ENCODE data around the gene SHC4.

The SHC4 gene

DNA sequence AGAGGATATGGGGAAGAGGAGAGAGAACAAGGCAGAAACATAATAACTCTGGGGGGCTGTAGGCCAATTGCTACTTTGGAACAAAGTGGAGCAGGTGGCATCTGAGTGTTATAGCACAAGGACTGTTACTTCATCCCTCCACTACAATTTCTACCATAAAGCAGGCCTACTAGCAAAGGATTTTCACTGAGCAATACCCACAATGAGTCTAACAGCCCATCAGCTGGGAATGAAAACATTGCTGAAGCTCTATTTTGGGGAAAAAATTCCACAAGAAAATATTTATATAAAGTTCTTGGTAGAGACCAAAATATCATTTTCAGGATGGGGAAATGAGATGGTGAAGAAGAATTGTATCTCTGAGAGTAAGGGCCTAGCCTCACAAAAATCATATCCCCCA is 3.6 kb upstream of the SHC4 start:
- Histone ChIP-seq H3K9me3 (ENCODE audit: control insufficient read depth, low read length) (no peaks in the 10 kb centered on the region), H3K27ac (ENCODE audit: low read depth, low read length, severe bottlenecking) (no peak overlapping the region), H3K36me3 (ENCODE audit: control insufficient read depth, insufficient read depth, low read length) (no peaks in the 10 kb centered on the region), H3K4me1 (ENCODE audit: control insufficient read depth, insufficient read depth, low read length, poor library complexity, severe bottlenecking) (peaks cover 6% of the 10 kb centered on the region), H3K4me3 (ENCODE audit: extremely low read depth, insufficient read depth, low read length, poor library complexity, severe bottlenecking) (no peak overlapping the region)

DNA sequence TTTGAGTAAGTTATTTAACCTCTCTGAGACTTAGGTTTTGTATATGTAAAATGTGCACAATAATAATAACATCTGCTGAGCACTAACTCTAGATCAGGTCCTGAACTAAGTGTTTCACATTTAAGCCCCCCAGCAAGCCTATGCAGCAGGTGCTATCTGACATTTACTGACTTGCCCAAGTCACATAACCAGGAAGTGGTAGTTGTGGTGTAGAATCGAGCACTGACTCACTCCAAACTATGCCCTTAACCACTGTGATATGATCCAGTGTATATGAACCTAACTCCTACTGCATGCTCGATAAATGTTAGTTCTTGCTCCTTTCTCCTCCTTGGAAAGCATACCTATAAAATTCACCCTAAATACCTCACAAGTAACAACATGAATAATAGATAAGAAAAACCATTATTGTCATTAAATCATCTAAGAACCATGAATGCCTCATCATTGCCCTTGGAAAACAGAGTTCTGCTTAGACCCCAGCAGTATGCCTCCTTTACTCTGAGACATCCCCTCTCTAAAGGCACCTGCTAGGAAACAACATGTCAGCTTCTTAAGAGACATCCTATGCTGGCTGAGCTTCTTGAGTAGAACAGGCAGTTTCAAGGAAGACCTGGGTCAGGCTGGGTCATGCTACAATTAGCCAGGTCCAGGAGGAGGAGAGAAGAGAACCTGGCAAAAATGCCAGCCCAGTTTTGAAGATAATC is 3.0 kb upstream of the SHC4 start:
- no peaks in the 10 kb centered on the region for H3K36me3 ChIP-seq (ENCODE audit: control insufficient read depth, insufficient read depth, low read length)
- WGBS, 2 experiments (ENCODE audit: insufficient coverage in 2 of 2), result no CpG with 5 or more reads among the region's 2 CpGs
- H3K4me1 ChIP-seq (ENCODE audit: control insufficient read depth, insufficient read depth, low read length, poor library complexity, severe bottlenecking), result peaks cover 6% of the 10 kb centered on the region
- no peak overlapping the region for H3K4me3 ChIP-seq (ENCODE audit: extremely low read depth, insufficient read depth, low read length, poor library complexity, severe bottlenecking)
- H3K27ac ChIP-seq (ENCODE audit: low read depth, low read length, severe bottlenecking), result no peak overlapping the region
- H3K9me3 ChIP-seq (ENCODE audit: control insufficient read depth, low read length), result no peaks in the 10 kb centered on the region

- Histone ChIP-seq H3K9me3 (ENCODE audit: control insufficient read depth, low read length) (no peaks in the 10 kb centered on the region), H3K4me3 (ENCODE audit: extremely low read depth, insufficient read depth, low read length, poor library complexity, severe bottlenecking) (no peak overlapping the region), H3K27ac (ENCODE audit: low read depth, low read length, severe bottlenecking) (no peak overlapping the region), H3K4me1 (ENCODE audit: control insufficient read depth, insufficient read depth, low read length, poor library complexity, severe bottlenecking) (peaks cover 6% of the 10 kb centered on the region), H3K36me3 (ENCODE audit: control insufficient read depth, insufficient read depth, low read length) (no peaks in the 10 kb centered on the region)
Measured at GRCh38 chr15:48965972-48966371, 2.3 kb upstream of the SHC4 start.

DNA sequence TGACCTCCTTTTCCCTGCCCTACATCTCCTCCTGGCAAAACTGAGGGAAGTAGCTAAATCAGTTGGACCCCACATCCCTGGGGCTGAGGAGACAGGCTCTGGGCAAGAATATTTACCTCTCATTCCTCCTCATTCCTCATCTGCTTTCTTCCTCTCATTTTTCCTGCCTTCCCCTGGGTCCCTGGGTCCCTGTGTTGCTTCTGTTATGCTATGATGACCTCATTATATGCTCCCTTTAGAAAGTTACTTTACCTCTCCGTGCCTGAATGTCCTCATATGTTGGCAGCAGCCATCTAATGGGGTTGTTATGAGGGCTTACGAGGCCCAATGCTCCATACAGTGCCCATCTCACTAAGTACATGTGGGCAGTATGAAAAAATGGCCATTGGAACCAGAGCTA is 1.2 kb upstream of the SHC4 start:
- 80 to 100% methylated on average over 1 of the region's 2 CpGs for WGBS, 2 experiments (ENCODE audit: insufficient coverage in 2 of 2)
- no peak overlapping the region for H3K4me3 ChIP-seq (ENCODE audit: extremely low read depth, insufficient read depth, low read length, poor library complexity, severe bottlenecking)

GRCh38 chr15:48962662-48963523 is 826 bp downstream of the SHC4 start:
- Histone ChIP-seq H3K4me1 (ENCODE audit: control insufficient read depth, insufficient read depth, low read length, poor library complexity, severe bottlenecking) (peaks cover 6% of the 10 kb centered on the region), H3K9me3 (ENCODE audit: control insufficient read depth, low read length) (no peaks in the 10 kb centered on the region), H3K4me3 (ENCODE audit: extremely low read depth, insufficient read depth, low read length, poor library complexity, severe bottlenecking) (peak overlapping the region; percentile 51), H3K27ac (ENCODE audit: low read depth, low read length, severe bottlenecking) (no peak overlapping the region), H3K36me3 (ENCODE audit: control insufficient read depth, insufficient read depth, low read length) (no peaks in the 10 kb centered on the region)
- WGBS, 2 experiments (ENCODE audit: insufficient coverage in 2 of 2), result 8% methylated on average over 48 to 51 of the region's 54 CpGs

More for the DNA sequence above, 1.2 kb upstream of the SHC4 start:
- H3K4me1 ChIP-seq (ENCODE audit: control insufficient read depth, insufficient read depth, low read length, poor library complexity, severe bottlenecking), result peaks cover 6% of the 10 kb centered on the region
- no peaks in the 10 kb centered on the region for H3K9me3 ChIP-seq (ENCODE audit: control insufficient read depth, low read length)
- H3K36me3 ChIP-seq (ENCODE audit: control insufficient read depth, insufficient read depth, low read length), result no peaks in the 10 kb centered on the region
- no peak overlapping the region for H3K27ac ChIP-seq (ENCODE audit: low read depth, low read length, severe bottlenecking)

DNA sequence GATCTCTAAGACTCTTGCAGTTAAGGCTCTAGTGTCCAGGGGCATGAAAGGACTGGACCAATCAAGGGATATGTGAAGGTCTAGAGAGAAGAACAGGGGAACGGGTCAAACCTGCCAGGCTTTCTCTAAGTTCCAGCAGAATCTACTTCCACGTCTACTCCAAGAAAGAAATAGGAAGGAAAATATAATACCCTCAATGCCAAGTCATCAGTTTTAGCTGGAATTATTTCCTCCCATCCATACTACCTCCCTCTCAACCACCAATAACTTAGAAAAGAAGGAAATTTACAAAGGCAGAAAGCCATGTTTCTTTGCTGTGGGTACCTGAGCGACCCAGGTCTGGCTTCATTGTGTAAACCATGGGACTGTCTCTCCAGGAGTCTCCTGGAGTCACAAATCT is 7.8 kb downstream of the SHC4 start:
- WGBS, 2 experiments (ENCODE audit: insufficient coverage in 2 of 2), result 89 to 100% methylated on average over 1 to 2 of the region's 3 CpGs
- Histone ChIP-seq H3K4me3 (ENCODE audit: extremely low read depth, insufficient read depth, low read length, poor library complexity, severe bottlenecking) (no peak overlapping the region), H3K36me3 (ENCODE audit: control insufficient read depth, insufficient read depth, low read length) (no peaks in the 10 kb centered on the region), H3K9me3 (ENCODE audit: control insufficient read depth, low read length) (no peaks in the 10 kb centered on the region), H3K4me1 (ENCODE audit: control insufficient read depth, insufficient read depth, low read length, poor library complexity, severe bottlenecking) (peaks cover 5% of the 10 kb centered on the region), H3K27ac (ENCODE audit: low read depth, low read length, severe bottlenecking) (no peak overlapping the region)

- Histone ChIP-seq H3K27ac (ENCODE audit: low read depth, low read length, severe bottlenecking) (no peak overlapping the region), H3K9me3 (ENCODE audit: control insufficient read depth, low read length) (no peaks in the 10 kb centered on the region), H3K4me1 (ENCODE audit: control insufficient read depth, insufficient read depth, low read length, poor library complexity, severe bottlenecking) (peaks cover 5% of the 10 kb centered on the region), H3K4me3 (ENCODE audit: extremely low read depth, insufficient read depth, low read length, poor library complexity, severe bottlenecking) (no peak overlapping the region), H3K36me3 (ENCODE audit: control insufficient read depth, insufficient read depth, low read length) (no peaks in the 10 kb centered on the region)
- WGBS, 2 experiments (ENCODE audit: insufficient coverage in 2 of 2), result 97 to 100% methylated on average over 3 to 4 of the region's 4 CpGs
Measured at GRCh38 chr15:48955370-48955769, 8.3 kb downstream of the SHC4 start.

DNA sequence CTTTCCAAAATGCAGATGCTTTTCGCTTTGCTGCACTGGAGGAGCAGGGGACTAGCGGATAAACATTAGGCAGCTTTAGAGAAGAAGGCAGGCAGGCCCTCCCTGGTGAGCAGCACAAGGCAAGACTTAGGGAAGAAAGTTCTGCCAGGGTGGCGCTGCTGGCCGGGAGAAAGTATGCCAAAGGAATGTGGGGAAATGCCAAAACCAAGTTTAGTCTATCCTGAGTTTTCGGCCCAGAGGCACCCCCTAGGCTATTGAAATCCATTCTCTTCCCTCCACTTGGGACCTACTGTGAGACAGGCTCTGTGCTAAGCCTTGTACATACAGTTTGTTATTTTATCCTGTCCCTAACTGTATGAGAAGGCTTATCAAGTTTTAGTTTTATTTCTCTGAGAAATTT is 9.2 kb downstream of the SHC4 start:
- Histone ChIP-seq H3K4me1 (ENCODE audit: control insufficient read depth, insufficient read depth, low read length, poor library complexity, severe bottlenecking) (peaks cover 5% of the 10 kb centered on the region), H3K4me3 (ENCODE audit: extremely low read depth, insufficient read depth, low read length, poor library complexity, severe bottlenecking) (no peak overlapping the region), H3K27ac (ENCODE audit: low read depth, low read length, severe bottlenecking) (no peak overlapping the region), H3K36me3 (ENCODE audit: control insufficient read depth, insufficient read depth, low read length) (no peaks in the 10 kb centered on the region), H3K9me3 (ENCODE audit: control insufficient read depth, low read length) (no peaks in the 10 kb centered on the region)
- 75 to 83% methylated on average over 2 to 4 of the region's 5 CpGs for WGBS, 2 experiments (ENCODE audit: insufficient coverage in 2 of 2)

DNA sequence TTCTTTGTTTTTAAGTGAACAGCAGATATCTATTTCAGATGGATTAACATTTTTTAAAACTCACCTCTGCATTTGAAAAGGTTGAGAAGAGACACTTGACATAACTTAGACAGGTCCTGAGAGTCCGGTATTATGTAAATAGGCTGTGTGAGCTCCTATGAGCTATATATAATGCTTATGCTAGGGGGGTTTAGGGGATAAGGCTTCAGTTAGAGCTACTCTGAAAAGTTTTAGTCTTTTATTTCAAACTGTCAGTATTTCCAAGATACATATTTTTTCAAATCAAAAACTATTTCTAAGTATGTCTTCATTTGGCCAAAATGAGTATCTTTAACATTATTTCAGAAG is 16.9 kb downstream of the SHC4 start:
- no peak overlapping the region for H3K4me3 ChIP-seq (ENCODE audit: extremely low read depth, insufficient read depth, low read length, poor library complexity, severe bottlenecking)
- no peaks in the 10 kb centered on the region for H3K36me3 ChIP-seq (ENCODE audit: control insufficient read depth, insufficient read depth, low read length)
- no peak overlapping the region for H3K27ac ChIP-seq (ENCODE audit: low read depth, low read length, severe bottlenecking)
- WGBS, 2 experiments (ENCODE audit: insufficient coverage in 2 of 2), result no CpG with 5 or more reads among the region's 1 CpG
- H3K9me3 ChIP-seq (ENCODE audit: control insufficient read depth, low read length), result no peaks in the 10 kb centered on the region
- H3K4me1 ChIP-seq (ENCODE audit: control insufficient read depth, insufficient read depth, low read length, poor library complexity, severe bottlenecking), result peaks cover 10% of the 10 kb centered on the region

DNA sequence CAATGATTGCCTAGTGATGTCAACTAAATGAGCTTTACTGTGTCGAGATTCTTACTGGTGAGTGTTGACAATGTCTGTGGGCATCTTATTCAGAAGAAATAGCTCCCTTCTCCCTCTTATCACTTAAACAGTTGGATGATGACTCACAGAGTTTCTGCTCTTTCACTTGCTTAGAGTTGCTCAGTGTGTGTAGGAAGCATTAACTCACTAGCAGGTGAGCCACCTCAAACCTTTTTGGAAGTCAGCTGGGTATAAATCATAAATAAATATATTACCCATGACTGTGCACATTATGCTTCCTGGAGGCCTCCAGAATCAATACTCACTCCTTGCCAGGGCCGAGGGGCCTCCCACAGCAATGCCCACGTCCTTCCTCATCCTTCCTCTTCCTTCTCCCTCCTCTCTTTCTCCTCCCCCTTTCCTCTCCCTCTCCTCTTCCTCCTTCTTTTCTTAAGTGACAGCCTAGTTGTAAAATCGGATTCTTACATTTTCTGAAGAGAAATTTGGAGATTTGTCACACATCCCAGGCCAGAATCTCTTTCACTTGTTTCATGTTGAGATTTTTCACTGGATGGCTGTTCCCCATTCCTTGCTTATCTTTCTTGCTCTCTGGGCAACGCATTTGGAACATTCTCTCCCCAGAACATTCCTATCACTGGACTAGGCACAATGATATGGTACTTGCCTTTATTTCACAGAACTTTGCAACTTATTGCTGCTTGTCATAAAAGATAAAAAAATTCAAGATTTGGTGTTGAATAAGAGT is 17.5 kb downstream of the SHC4 start:
- peaks cover 10% of the 10 kb centered on the region for H3K4me1 ChIP-seq (ENCODE audit: control insufficient read depth, insufficient read depth, low read length, poor library complexity, severe bottlenecking)
- no peaks in the 10 kb centered on the region for H3K9me3 ChIP-seq (ENCODE audit: control insufficient read depth, low read length)
- H3K36me3 ChIP-seq (ENCODE audit: control insufficient read depth, insufficient read depth, low read length), result no peaks in the 10 kb centered on the region
- H3K27ac ChIP-seq (ENCODE audit: low read depth, low read length, severe bottlenecking), result peak overlapping the region; percentile 17
- H3K4me3 ChIP-seq (ENCODE audit: extremely low read depth, insufficient read depth, low read length, poor library complexity, severe bottlenecking), result no peak overlapping the region
- WGBS, 2 experiments (ENCODE audit: insufficient coverage in 2 of 2), result 56 to 92% methylated on average over 2 to 3 of the region's 5 CpGs
